Smooth muscle cell (in vitro differentiated cells): ENCODE results near the gene NFAT5. TPM values are rescaled to one million over a fixed set of nuclear protein-coding genes. Genes with fewer than 3 reads are reported as not detected.

Source experiments
- DNase-seq: peaks from one replicate; lab custom pipeline; 2025; ENCODE audit not compliant: unreplicated experiment; lab: John Stamatoyannopoulos, UW
- H2AFZ ChIP-seq: fragments of 200-600 bp; sonication (generic); 2 replicates; pipeline ENCODE4 v1.6.0; 2016; ENCODE audit warnings: antibody characterized with exemption, low read depth, mild to moderate bottlenecking
- H3F3A ChIP-seq: fragments of 200-600 bp; sonication (generic); 2 replicates; pipeline ENCODE4 v1.6.0; 2017; ENCODE audit warnings: antibody characterized with exemption, low read depth
- H3K27ac ChIP-seq: fragments of 200-600 bp; sonication (generic); 2 replicates; pipeline ENCODE4 v1.5.1; 2016; ENCODE audit warnings: low read depth, mild to moderate bottlenecking
- H3K27me3 ChIP-seq: fragments of 200-600 bp; sonication (generic); 2 replicates; pipeline ENCODE4 v1.6.1; 2016; ENCODE audit warnings: low read depth, mild to moderate bottlenecking
- H3K36me3 ChIP-seq: fragments of 200-600 bp; sonication (generic); 2 replicates; pipeline ENCODE4 v1.5.1; 2016; ENCODE audit warnings: low read depth
- H3K4me1 ChIP-seq: fragments of 200-600 bp; sonication (generic); 2 replicates; pipeline ENCODE4 v1.5.1; 2016; ENCODE audit warnings: low read depth
- H3K4me2 ChIP-seq: fragments of 200-600 bp; sonication (generic); 2 replicates; pipeline ENCODE4 v1.6.0; 2016; ENCODE audit warnings: mild to moderate bottlenecking
- H3K4me3 ChIP-seq: fragments of 200-600 bp; sonication (generic); 2 replicates; pipeline ENCODE4 v1.5.1; 2016; ENCODE audit warnings: mild to moderate bottlenecking
- H3K79me2 ChIP-seq: fragments of 200-600 bp; sonication (generic); 2 replicates; pipeline ENCODE4 v1.6.0; 2016; ENCODE audit warnings: low read depth, mild to moderate bottlenecking
- H3K9ac ChIP-seq: fragments of 200-600 bp; sonication (generic); 2 replicates; pipeline ENCODE4 v1.6.0; 2016; ENCODE audit warnings: low read depth
- H3K9me3 ChIP-seq: fragments of 200-600 bp; sonication (generic); replicated peaks from 2 replicates; pipeline ENCODE4 v1.5.1; 2016; ENCODE audit warnings: low read depth
- H4K20me1 ChIP-seq: fragments of 200-600 bp; sonication (generic); 2 replicates; pipeline ENCODE4 v1.6.0; 2016; ENCODE audit warnings: low read depth
- CTCF ChIP-seq: fragments of 200-600 bp; sonication (generic); IDR thresholded peaks from 2 replicates; pipeline ENCODE4 v1.5.1; 2017; ENCODE audit warnings: borderline replicate concordance, mild to moderate bottlenecking, antibody characterized with exemption; ENCODE audit not compliant: insufficient read depth, poor library complexity, severe bottlenecking
- WGBS: methylation state at CpG from one replicate; pipeline ENCODE4 v1.1.7; 2016; ENCODE audit warnings: low lambda C conversion rate; 5-methylcytosine and 5-hydroxymethylcytosine counted together
- polyA plus RNA-seq: library from polyadenylated mRNA; unstranded; fragments of >200 nt; fragmentation: Nextera tagmentation; extraction: Ambion mirVana; gene quantifications from 2 replicates; pipeline ENCODE4 v1.2.1, GENCODE V29; 2016
- total RNA-seq: library from RNA; depleted of rRNA; stranded (reverse); fragments of >200 nt; gene quantifications from 2 replicates; pipeline ENCODE4 v1.2.3, GENCODE V29; 2014

NFAT5 gene
- total and polyA plus RNA-seq, 2 experiments from 2014 or later, result 4.2 to 44.3 TPM

GRCh38 chr16:69724981-69725479 is 159.3 kb downstream of the NFAT5 start:
- Histone ChIP-seq H3K4me3 (peak overlapping the region; percentile 62), H3K27ac (peak overlapping the region; percentile 88), H2AFZ (no peak overlapping the region), H3F3A (no peaks in the 10 kb centered on the region), H3K4me1 (peaks cover 10% of the 10 kb centered on the region), H4K20me1 (no peaks in the 10 kb centered on the region), H3K36me3 (no peaks in the 10 kb centered on the region), H3K79me2 (peaks cover 27% of the 10 kb centered on the region), H3K4me2 (peak overlapping the region; percentile 86), H3K27me3 (no peaks in the 10 kb centered on the region), H3K9ac (no peak overlapping the region), H3K9me3 (no peaks in the 10 kb centered on the region)
- no peak for TF ChIP-seq CTCF
- WGBS, result 22% methylated on average over 6 of the region's 6 CpGs
- DNase-seq, result no peak

DNA sequence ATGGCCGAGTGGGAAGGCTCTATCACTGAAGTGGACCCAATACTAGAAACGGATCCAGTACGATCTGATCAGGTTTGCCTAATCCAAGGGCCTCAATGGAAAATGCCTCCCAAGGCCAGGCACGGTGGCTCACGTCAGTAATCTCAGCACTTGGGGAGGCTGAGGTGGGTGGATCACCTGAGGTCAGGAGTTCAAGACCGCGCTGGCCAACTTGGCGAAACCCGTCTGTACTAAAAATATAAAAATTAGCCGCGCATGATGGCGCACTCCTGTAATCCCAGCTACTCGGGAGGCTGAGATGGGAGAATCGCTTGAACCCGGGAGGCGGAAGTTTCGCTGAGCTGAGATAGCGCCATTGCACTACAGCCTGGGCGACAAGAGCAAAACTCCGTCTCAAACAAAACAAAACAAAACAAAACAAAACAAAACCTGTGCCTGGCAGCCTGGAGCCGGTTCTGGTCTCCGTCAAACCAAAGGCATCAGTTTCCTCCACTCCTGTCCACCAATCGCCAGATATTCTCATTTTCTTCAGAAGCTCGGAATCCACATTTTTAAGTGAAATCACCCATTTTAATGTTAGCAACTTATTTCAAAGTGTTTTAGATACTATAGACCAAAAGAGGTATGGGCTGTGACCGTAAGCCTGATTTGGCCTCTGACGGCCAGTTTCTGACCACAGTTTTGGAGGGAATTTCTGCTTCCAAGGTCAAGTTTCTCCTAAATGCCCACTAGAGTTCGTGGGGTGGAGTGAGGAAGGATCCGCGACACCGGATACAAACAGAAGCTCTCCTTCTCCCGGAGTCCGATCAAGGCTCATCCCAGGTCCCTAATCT is 159.9 kb downstream of the NFAT5 start:
- Histone ChIP-seq H4K20me1 (no peaks in the 10 kb centered on the region), H3K27me3 (no peaks in the 10 kb centered on the region), H3K4me3 (peak overlapping the region; percentile 62), H3K4me1 (peaks cover 10% of the 10 kb centered on the region), H3K27ac (peak overlapping the region; percentile 88), H3K36me3 (no peaks in the 10 kb centered on the region), H3F3A (no peaks in the 10 kb centered on the region), H3K4me2 (peak overlapping the region; percentile 86), H3K9me3 (no peaks in the 10 kb centered on the region), H2AFZ (peak overlapping the region; percentile 34), H3K79me2 (peaks cover 21% of the 10 kb centered on the region), H3K9ac (peak overlapping the region; percentile 85)
- 36% methylated on average over 32 of the region's 32 CpGs for WGBS
- TF ChIP-seq CTCF, result no peak
- DNase-seq, result no peak

GRCh38 chr16:69726313-69727060 is 160.7 kb downstream of the NFAT5 start, which contains the start of gene NQO1:
TSS of gene NQO1 (minus strand) at chr16:69726560. CDS start at chr16:69726439, 121 bp downstream.
- WGBS, result 1% methylated on average over 31 of the region's 31 CpGs
- peak within 1 kb of the TSS; percentile 88 for H3K27ac ChIP-seq
- no peaks in the 10 kb centered on the region for H4K20me1 ChIP-seq
- peaks cover 18% of the 10 kb centered on the region for H3K79me2 ChIP-seq
- H3K9me3 ChIP-seq, result no peaks in the 10 kb centered on the region
- H3K27me3 ChIP-seq, result no peaks in the 10 kb centered on the region
- H3K9ac ChIP-seq, result peak within 1 kb of the TSS; percentile 85
- H3F3A ChIP-seq, result no peaks in the 10 kb centered on the region
- peak; percentile 78 for DNase-seq
- peaks cover 10% of the 10 kb centered on the region for H3K4me1 ChIP-seq
- H3K4me3 ChIP-seq, result peak within 1 kb of the TSS; percentile 62
- peak within 1 kb of the TSS; percentile 86 for H3K4me2 ChIP-seq
- TF ChIP-seq CTCF, result no peak
- H2AFZ ChIP-seq, result peak within 1 kb of the TSS; percentile 40
- no peaks in the 10 kb centered on the region for H3K36me3 ChIP-seq
